IMR-90 (cell line): ENCODE results near the gene ARL6.

Experiments used
- CEBPB ChIP-seq: IDR thresholded peaks from 2 replicates; pipeline ENCODE4 v1.6.1; 2012; ENCODE audit warnings: low read depth, low read length, improper control_type of control experiment
- FOS ChIP-seq: fragments of 150-350 bp; IDR thresholded peaks from 2 replicates; pipeline ENCODE4 v1.6.1; 2016; ENCODE audit warnings: low read depth, low read length
- MAFK ChIP-seq: IDR thresholded peaks from 2 replicates; pipeline ENCODE4 v1.6.1; 2012; ENCODE audit warnings: low read depth, low read length, improper control_type of control experiment
- MXI1 ChIP-seq: IDR thresholded peaks from 2 replicates; pipeline ENCODE4 v1.6.1; 2012; ENCODE audit warnings: low read depth, mild to moderate bottlenecking, low read length, moderate library complexity, borderline replicate concordance
- NFE2L2 ChIP-seq: fragments of 150-350 bp; IDR thresholded peaks from 2 replicates; pipeline ENCODE4 v1.6.1; 2016; ENCODE audit warnings: low read depth, mild to moderate bottlenecking, low read length
- POLR2A ChIP-seq: IDR thresholded peaks from 2 replicates; pipeline ENCODE4 v1.6.1; 2012; ENCODE audit warnings: mild to moderate bottlenecking, low read depth, low read length
- RAD21 ChIP-seq: IDR thresholded peaks from 2 replicates; pipeline ENCODE4 v1.6.1; 2012; ENCODE audit warnings: low read length, improper control_type of control experiment
- USF2 ChIP-seq: fragments of 150-350 bp; IDR thresholded peaks from 2 replicates; pipeline ENCODE4 v1.6.1; 2017; ENCODE audit warnings: mild to moderate bottlenecking, antibody characterized with exemption, low read length, low read depth
- TF ChIP-seq, protein P1 (sequence below): conservative IDR thresholded peaks from 2 replicates; pipeline ENCODE4 v1.5.1; 2012; ENCODE audit warnings: mild to moderate bottlenecking, low read depth, low read length, improper control_type of control experiment

DNA sequence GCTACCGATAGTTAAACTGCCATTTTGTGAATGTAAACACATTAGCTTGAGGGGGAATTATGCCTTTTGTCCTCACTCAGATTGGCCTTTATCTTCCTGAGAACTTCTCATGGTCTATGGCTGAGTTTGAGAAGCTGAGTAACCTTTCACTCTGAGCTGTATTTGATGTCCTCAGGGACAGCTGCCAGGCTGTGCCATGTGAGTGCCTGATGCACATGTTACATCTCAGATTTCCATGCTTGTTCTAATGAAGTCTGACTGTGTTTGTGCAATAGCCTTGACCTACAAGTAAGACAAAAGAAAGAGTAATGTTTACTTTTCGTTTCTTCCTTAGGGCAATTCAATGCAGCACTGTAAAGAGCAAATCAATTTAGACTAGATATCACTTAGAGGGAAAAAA, 44.1 kb upstream of the ARL6 start:
- TF ChIP-seq, protein P1, sequence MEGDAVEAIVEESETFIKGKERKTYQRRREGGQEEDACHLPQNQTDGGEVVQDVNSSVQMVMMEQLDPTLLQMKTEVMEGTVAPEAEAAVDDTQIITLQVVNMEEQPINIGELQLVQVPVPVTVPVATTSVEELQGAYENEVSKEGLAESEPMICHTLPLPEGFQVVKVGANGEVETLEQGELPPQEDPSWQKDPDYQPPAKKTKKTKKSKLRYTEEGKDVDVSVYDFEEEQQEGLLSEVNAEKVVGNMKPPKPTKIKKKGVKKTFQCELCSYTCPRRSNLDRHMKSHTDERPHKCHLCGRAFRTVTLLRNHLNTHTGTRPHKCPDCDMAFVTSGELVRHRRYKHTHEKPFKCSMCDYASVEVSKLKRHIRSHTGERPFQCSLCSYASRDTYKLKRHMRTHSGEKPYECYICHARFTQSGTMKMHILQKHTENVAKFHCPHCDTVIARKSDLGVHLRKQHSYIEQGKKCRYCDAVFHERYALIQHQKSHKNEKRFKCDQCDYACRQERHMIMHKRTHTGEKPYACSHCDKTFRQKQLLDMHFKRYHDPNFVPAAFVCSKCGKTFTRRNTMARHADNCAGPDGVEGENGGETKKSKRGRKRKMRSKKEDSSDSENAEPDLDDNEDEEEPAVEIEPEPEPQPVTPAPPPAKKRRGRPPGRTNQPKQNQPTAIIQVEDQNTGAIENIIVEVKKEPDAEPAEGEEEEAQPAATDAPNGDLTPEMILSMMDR = no peak
- no peak for TF ChIP-seq POLR2A
- no peak for TF ChIP-seq CEBPB
- TF ChIP-seq RAD21 = no peak
- no peak for TF ChIP-seq FOS
- TF ChIP-seq MXI1 = no peak
- TF ChIP-seq NFE2L2 = no peak
- TF ChIP-seq USF2 = no peak
- TF ChIP-seq MAFK = no peak
